Loucy (cell line): Measurements from ENCODE around the gene GTSF1L.

Experiments used
- EZH2phosphoT487 ChIP-seq: fragments of 200-600 bp; IDR thresholded peaks from 2 replicates; pipeline ENCODE4 v1.6.1; 2018; ENCODE audit warnings: antibody characterized with exemption, mild to moderate bottlenecking, moderate library complexity, borderline replicate concordance
- TF ChIP-seq, protein P1 (sequence below): fragments of 200-600 bp; sonication (generic); conservative IDR thresholded peaks from 2 replicates; pipeline ENCODE4 v1.5.1; 2014; ENCODE audit warnings: mild to moderate bottlenecking, antibody characterized with exemption, low read length

DNA sequence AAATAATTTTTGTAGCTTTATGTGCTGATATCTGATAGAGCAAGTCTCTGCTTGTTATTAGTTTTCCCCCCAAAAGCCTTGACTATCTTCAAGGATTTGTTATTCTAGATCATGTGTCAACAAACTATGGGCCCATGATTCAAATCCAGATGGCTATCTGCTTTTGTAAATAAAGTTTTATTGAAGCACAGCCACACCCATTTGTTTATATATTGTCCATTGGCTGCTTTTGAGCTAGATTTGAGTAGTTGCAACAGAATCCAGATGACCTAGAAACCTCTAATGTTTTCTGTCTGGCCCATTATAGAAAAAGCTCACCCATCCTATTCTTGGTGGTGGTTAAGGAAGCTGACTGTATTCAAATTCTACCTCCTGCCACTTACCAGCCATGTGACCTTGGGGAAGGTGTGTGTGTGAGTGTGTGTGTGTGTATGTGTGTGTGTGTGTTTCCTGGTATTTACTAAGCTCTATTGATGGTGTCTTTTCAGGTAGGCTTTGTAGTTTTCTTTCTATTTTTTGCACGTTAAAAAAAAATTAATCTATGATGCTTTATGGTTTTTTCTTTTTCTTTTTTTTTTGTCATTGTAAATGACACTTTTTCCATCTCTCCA, 1.3 kb upstream of the GTSF1L start:
- TF ChIP-seq, protein P1, sequence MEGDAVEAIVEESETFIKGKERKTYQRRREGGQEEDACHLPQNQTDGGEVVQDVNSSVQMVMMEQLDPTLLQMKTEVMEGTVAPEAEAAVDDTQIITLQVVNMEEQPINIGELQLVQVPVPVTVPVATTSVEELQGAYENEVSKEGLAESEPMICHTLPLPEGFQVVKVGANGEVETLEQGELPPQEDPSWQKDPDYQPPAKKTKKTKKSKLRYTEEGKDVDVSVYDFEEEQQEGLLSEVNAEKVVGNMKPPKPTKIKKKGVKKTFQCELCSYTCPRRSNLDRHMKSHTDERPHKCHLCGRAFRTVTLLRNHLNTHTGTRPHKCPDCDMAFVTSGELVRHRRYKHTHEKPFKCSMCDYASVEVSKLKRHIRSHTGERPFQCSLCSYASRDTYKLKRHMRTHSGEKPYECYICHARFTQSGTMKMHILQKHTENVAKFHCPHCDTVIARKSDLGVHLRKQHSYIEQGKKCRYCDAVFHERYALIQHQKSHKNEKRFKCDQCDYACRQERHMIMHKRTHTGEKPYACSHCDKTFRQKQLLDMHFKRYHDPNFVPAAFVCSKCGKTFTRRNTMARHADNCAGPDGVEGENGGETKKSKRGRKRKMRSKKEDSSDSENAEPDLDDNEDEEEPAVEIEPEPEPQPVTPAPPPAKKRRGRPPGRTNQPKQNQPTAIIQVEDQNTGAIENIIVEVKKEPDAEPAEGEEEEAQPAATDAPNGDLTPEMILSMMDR: no peak
- TF ChIP-seq EZH2phosphoT487: no peak
